HG02884 (cell line): Measurements from ENCODE around the gene SH3PXD2B.
"Not testable (repeated sequence)": the region's sequence is repeated elsewhere in the genome, so short reads cannot be mapped to it uniquely, and the experiment has no call there.

Experiments used
- ATAC-seq: cut with Tn5 transposase; IDR thresholded peaks from one replicate; pipeline ENCODE4 v1.9.1; 2021; ENCODE audit warnings: mild to moderate bottlenecking, moderate library complexity; ENCODE audit not compliant: unreplicated experiment

SH3PXD2B gene

DNA sequence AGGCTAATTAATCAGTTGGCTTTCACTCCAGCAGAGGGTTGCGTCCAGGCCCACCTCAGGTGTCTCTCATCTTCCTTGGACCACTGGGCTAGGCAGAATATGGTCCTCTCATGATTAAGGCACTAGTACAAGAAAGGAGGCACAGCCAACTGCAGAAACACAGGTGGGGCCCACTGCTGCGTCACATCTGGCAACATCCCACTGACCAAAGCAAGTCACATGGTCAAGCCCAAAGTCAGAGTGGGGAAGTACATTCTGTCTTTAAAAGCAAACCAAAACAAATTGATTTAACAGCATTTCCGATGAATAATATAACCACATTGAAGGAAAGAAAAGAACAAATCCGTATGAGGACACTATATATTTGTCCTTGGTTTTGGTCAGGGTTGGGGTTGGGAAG lies 142.7 kb downstream of the SH3PXD2B start:
- no peak for ATAC-seq

DNA sequence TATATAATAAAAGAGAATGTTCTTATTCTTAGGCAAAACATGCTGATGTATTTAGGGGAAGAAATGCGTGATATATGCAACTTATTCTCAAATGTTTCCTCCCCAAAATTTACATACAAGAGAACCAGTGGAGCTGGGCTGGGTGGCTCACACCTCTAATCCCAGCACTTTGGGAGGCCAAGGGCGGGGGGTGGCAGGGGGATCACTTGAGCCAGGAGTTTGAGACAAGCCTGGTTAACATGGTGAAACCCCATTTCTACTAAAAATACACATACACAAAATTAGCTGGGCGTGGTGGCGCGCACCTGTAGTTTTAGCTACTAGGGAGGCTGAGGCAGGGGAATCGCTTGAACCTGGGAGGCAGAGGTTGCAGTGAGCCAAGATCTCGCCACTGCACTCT lies 143.3 kb downstream of the SH3PXD2B start:
- ATAC-seq = no peak

DNA sequence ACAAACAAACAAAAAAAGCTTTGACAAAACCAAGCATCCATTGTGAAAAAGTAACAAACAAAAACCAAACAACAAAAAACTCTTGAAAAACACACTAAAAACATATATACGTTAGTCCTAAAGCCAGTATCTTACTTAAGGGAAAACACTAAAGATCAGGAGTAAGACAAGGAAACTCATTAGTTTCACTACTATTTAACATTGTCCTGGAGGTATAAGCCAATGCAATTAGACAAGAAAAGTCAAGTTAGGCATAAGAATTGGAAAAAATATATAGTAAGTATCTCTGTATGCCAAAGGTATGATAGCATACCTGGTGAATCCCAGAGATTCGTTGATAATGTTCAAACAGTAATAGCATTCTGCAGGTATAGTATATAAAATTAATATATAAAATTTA lies 148.9 kb downstream of the SH3PXD2B start:
- no peak for ATAC-seq

DNA sequence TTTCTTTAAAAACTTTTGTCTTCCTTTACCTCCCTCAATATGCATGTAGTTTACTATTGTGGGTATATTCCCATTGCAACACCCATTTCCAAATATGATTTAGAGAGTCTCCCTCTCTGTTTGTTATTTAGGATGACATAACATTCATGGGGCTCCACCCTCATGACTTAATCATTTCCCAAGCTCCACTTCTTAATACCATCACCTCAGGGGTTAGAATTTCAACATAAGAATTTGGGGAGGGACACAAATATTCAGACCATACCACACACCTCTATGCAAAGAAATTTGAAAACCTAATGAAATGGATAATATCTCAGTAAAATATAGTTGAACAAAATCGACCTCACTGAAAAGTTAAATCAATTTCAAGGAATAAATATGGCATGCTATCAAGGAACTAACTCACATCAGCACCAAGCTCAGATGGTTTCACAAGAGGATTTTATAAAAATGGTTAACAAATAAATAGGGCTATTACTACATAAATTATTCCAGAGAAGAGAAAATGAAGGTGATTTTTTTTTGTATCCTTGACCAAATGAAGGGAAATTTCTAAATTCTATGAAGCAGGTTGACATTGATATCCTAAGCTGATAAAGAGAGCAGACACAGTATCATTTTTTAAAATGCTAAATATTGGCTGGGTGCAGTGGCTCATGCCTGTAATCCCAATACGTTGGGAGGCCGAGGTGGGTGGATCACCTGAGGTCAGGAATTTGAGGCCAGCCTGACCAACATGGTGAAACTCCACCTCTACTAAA lies 150.6 kb downstream of the SH3PXD2B start:
- ATAC-seq = no peak

DNA sequence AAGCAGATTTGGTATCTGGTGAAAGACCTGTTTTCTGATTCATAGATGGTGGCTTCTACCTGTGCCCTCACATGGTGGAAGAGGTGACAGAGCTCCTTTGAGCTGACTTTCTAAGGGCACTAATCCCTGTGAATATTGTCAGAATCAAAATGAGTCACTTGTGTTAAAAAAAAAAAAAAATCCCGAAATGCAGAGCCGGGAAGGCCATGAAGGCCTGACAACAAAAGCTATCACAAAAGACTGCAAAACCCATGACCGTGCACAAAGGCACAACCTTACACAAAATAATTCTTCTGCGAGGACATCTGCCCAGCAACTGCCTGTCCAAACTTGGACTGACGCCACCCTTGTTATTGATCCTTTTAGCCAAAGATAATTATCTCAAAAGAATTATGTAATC lies 151.2 kb downstream of the SH3PXD2B start:
- ATAC-seq = no peak

DNA sequence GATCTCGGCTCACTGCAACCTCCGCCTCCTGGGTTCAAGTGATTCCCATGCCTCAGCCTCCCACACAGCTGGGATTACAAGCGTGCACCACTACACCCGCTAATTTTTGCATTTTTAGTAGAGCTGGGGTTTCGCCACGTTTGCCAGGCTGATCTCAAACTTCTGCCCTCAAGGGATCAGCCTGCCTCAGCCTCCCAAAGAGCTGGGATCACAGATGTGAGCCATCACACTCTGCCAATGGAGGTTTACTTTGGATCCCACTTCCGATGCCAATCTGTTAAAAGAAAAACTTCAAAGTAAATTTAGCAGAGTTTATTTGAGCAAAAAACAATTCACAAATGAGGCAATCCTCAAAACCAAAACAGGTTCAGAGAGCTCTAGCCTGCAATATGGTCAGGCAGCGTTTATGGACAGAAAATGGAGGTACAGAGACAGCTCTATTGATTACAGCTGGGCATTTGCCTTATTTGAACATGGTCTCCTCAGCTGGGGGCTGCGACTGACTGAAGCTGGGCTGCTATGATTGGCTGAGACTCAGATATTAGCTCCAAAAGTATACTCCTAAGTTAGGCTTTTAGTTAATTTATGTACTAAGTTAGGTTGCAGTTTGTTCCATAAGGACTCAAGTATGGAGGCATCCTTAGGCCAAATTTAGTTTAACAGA lies 152.1 kb downstream of the SH3PXD2B start:
- no peak for ATAC-seq

DNA sequence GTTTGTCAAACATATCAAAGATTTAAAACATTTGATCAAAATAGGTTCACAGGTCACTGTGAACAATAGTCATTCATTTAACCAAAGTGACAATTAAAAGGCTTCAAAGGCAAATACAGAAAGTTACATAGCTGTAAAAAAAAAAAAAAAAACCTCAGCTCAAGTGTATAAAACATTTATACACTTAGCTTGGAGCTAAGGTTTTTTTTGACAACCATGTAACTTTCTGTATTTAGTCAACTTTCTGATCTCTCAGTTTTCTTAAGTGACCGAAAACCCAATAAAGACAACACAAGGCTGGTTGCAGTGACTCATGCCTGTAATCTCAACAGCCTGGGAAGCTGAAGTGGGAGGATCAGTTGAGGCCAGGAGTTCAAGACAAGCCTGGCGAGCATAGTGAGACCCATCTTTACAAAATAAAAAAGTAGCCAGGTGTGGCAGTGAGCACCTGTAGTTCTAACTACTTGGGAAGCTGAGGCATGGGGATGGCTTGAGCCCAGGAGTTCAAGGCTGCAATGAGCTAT lies 154.3 kb downstream of the SH3PXD2B start:
- no peak for ATAC-seq

DNA sequence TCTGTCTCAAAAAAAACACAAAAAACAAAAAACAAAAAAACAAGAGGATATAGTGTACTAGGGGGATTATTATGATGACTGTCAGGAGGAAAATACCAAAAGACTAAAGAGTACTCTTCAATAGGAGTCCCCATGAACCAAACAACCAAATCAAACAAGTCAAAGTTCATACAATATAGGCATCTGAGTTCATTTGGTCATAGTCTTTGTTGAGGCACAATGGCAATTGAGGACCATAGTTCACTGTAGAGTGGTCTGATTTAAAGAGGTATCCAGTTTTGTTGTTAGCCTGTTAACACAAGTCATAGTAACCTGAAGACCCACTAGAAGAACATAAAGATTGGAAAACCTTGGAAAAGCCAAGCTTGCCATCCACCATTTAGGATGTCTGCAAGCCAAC lies 159.5 kb downstream of the SH3PXD2B start:
- ATAC-seq = no peak

DNA sequence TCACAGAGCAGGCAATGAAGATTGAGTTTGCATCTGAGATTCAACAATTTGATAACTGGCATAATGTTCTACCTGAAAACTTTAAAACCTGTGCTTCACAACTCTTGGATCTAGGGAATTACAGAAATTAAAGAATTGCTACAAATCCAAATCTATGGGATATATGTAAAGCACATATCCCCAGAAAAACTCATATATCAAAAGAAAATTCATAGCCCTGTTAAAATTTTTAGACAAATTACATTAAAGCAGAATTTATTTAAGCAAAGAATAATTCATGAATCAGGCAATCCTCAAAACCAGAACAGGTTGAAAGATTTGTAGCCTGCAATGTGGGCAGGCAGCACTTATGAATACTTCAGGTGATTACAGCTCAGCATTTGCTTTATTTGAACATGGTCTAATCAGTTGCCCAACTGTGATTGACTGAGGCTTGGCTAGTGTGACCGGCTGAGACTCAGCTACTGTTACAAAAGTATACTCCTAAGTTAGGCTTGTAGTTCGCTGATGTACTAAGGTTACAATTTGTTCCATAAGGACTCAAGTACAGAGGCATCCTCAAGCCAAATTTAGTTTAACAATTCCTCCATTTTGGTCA lies 160.5 kb downstream of the SH3PXD2B start:
- ATAC-seq = no peak

DNA sequence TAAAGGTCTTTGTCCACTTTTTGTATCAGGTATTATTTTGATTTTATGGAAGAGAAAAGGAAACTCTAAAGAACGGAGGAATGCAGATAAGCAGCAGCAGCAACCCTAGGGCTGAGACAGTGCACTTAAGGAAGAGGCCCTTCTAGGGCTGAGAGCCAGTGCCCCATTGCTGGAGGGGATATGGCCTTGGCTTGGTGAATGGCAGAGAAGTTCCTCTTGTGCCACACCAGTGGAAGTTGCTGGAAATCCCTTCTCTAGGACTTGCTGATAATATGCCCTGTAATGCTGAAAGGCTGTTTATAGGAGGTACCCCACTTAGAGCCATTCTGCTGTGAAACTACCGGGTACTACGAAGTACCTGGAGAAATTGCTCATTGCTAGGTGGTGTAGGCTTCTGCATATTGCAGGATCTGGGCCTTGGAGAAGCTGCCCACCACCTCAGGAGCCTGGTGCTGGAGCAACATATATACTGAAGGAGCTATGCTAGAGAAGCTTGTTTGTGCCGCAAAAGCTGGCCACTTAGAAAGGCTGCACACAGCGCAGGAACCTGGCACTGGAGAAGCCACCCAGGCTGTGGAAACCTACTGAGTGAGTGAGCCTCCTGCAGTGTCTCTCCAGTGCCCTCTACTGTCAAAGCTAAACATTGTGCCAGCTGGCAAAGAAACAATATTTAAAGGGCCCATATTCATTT lies 161.1 kb downstream of the SH3PXD2B start:
- ATAC-seq = peak; percentile 89

DNA sequence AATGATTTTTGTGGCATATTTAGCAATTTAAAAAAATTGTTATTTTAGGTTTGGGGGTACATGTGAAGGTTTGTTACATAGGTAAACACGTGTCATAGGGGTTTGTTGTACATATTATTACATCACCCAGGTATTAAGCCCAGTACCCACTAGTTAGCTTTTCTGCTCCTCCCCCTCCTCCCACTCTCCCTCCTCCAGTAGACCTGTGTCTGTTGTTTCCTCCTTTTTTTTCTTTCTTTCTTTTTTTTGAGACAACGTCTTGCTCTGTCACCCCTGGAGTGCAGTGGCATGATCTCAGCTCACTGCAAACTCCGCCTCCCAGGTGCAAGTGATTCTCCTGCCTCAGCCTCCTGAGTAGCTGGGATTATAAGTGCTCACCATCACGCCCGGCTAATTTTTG lies 162.5 kb downstream of the SH3PXD2B start:
- ATAC-seq = not testable (repeated sequence)

DNA sequence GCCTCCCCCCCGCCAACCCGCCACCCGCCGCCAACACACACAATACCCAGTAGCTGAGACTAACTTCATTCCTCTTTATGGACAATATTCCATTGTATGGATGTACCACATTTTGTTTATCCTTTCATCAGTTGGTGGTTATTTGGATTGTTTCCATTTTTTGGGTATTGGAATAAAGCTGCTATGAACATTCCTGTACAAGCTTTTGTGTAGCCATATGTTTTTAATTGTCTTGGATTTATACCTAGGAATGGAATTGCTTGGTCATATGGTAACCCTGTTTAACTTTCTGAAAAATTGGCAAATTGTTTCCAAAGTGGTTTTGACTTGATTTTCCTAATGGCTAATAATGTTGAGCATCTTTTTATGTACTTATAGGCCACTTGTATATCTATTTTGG lies 165.9 kb downstream of the SH3PXD2B start:
- ATAC-seq = no peak

DNA sequence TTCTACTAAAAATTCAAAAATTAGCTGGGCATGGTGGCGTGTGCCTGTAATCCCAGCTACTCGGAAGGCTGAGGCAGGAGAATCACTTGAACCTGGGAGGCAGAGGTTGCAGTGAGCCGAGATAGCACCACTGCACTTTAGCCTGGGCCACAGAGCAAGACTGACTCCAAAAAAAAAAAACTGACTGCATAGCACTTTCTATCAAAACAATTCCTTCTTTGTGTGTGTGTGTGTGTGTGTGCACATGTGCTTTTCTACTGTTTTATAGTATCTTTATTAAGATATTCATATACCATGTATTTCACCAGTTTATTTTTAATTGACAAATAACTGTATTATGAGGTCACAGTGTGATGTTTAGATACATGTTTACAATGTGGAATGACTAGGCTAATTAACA lies 167.2 kb downstream of the SH3PXD2B start:
- not testable (repeated sequence) for ATAC-seq

DNA sequence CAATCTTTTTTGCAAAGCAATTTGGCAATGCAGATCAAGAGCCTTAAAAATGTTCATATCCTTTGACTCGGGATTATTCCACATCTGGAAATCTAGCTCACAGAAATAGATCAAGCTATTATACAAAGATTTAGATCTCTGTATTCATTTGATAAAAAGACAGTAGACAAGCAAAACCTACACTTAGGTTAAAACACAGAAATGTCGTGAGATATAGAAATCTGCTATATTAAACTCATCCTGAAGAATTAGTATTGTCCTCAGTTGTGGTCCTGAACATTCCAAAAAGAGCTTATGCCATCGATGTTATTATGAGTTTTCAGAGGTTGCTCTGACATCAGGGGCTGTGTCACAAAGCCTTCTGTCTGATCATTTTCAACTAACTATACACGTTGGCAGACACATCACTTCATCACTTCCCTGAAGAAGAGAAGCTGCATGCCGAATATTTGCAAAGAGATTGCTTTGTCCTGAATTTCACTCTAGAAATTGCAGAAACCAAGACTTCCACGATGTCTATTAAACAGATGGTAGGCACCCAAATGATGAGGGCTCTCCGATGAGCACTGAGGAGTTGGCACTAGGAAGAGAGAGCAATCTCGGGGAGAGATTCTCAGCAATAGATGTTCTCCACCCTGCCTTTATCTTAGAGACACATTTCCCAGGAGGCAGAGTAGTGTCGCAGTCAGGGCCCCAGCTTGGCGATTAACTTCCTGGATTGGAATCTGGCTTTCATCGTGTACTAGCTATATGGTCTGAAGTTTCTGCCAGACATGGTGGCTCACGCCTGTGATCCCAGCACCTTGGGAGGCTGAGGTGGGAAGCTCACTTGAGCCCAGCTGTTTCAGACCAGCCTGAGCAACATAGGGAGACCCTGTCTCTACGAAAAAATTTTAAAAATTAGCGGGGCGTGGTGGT lies 168.8 kb downstream of the SH3PXD2B start:
- ATAC-seq = no peak

DNA sequence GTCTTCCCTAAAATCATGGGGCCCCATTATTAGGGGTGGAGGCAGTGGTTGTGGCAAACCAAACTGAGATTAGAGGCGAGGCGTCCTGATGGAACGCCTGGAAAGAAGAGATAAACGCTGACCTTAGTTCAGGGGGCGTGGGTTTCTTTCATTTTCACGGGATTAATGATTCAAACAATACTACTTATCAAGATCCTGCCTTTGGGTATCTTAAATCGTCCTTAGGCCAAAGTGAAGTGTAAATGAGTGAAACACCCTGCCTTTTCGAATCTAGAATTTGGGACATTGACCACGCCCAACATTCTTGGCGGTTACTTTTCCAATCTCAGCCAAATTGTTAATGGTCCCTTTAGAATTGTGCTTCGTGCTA lies 169.7 kb downstream of the SH3PXD2B start:
- ATAC-seq = no peak

DNA sequence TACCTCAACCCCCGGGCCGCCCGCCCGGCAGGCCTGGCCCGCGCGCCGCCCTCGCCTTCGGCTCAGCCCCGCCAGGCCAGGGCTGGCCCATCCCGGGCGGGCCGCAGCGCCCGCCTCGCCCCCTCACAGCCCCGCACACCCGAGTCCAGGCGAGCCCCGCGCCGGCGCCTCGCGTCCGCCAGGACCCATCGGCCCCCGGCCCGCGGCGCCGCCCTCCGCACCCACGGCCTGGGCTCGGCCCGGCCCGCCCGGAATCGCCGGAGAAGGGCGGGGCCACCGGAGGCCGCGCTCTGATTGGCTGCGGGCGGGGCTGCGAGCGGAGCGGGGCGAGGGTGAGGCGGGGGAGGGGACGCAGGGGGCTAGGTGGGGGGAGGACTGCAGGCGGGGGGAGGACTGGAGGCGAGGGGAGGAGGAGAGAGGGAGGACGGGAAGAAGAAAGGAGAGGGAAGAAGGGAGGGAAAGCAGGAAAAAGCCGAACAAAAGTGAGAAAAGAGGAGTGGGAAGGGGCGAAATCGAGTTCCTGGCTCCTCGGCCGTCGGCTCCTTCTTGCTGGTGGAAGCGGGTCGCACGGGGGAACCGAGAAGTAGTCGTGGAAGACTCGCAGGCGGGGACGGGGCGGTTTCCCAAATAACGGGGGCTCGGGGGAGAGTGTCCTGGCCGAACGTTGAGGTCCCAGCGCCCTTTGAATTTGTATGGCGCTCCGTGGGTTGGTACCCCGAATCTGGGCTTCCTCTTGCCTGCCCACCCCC lies 170.3 kb downstream of the SH3PXD2B start:
- peak; percentile 70 for ATAC-seq

DNA sequence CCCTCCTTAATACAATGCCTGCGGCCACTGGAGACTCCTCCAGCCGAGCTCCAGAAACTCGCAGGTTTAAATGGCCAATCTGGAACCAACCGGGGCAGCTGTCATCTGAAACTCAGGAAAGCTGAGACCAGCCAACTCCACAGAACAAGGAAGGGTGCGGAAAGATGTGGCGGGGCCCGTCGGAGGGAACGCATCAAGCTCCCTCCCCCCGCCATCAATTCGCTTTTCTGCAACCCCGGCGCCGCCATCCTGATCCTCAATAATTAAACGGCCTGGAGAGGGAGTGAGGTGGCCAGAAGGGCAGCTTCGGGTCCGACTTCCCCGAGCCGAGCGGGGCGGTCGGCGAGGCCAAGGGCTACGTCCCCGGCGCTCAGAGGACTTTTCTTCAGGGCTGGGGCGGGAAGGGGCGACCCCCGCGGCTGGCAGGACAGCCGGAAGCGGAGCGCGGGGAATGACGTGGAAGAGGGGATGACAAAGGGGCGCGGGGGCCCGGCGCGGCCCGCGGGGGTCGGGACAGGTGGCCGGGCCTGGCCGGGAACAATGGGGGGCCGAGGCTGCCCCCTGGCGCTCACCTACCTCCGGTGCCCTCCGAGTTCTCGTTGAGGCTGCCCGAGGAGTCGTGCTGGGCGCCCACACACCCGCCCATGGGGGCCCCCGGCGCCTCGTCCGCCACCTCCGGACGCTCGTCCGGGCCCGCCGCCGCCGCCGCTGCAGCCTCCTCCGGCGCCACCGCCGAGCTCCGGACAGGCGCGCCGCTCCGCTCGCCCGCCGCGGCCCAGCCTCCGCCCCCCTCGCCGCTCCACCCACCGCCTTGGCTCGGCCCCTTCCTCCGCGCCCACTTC lies 171.1 kb downstream of the SH3PXD2B start, which contains the start of gene UBTD2:
Gene UBTD2, minus strand, starts transcription at position 745 of the 842 bp plus-strand sequence. Its CDS starts 99 bp downstream, at position 646.
- peak; percentile 85 for ATAC-seq

DNA sequence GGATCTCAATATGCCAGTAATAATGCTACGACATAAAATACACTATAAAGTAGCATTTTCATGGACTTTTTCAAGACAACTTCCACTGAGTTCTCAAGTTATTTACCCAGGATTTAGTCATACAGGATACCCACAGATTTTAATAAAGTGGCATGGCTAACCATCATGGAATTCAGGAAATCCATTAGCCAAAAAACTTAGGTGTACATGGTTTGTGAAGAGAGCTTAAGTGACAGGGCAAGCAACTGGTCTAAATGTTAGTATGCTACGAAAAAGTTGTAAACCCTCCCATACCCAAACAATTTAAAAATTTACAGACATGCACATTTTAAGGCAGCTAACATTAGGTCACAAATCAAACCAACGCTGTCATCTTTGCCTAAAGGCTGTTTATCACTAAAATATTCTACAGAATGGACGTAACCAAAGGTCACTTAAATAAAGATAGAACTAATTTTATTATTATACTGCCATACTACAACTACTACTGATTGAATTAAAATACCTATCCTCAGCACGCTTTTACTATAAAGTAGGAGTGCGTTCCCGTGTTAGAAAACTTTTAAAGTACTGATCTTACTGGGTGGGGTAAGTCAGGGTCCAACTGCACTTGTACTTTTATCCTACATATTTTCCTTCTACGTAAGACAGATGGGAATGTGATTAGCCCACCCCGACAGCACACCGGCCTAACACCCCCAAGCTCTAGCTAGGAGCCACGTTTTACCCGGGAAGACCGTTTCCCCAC lies 171.9 kb downstream of the SH3PXD2B start:
- no peak for ATAC-seq
